OCI-LY3 (cell line): ENCODE data around the gene DDX19B.
"Not testable (repeated sequence)": the region's sequence is repeated elsewhere in the genome, so short reads cannot be mapped to it uniquely, and the experiment has no call there.

Experiments
- H2AFZ ChIP-seq: fragments of 200-600, 300-600 bp; shearing (Covaris generic); 2 replicates; pipeline ENCODE4 v1.6.0; 2014; ENCODE audit warnings: antibody characterized with exemption, low read depth, low read length
- H3K27ac ChIP-seq: fragments of 200-600, 300-600 bp; sonication (generic); 2 replicates; pipeline ENCODE4 v1.5.1; 2014; ENCODE audit warnings: mild to moderate bottlenecking, low read length, moderate library complexity, mixed read lengths
- H3K27me3 ChIP-seq: fragments of 200-600, 300-600 bp; sonication (generic); 2 replicates; pipeline ENCODE4 v1.6.1; 2014; ENCODE audit warnings: low read depth, low read length, mixed read lengths
- H3K36me3 ChIP-seq: fragments of 200-600, 300-600 bp; sonication (generic); replicated peaks from 2 replicates; pipeline ENCODE3; 2014; ENCODE audit warnings: low read depth, low read length, mixed read lengths
- H3K4me1 ChIP-seq: fragments of 300-600, 200-600 bp; sonication (generic); 2 replicates; pipeline ENCODE4 v1.6.1; 2014; ENCODE audit warnings: low read length, mixed read lengths
- H3K4me2 ChIP-seq: fragments of 200-600, 300-600 bp; sonication (generic); 2 replicates; pipeline ENCODE4 v1.6.1; 2014; ENCODE audit warnings: low read length, mixed read lengths
- H3K4me3 ChIP-seq: fragments of 300-600, 200-600 bp; sonication (generic); 2 replicates; pipeline ENCODE4 v1.5.1; 2014; ENCODE audit warnings: antibody characterized with exemption, mild to moderate bottlenecking, low read length, moderate library complexity
- H3K79me2 ChIP-seq: fragments of 300-600, 200-600 bp; shearing (Covaris generic); 2 replicates; pipeline ENCODE4 v1.6.1; 2014; ENCODE audit warnings: mild to moderate bottlenecking, low read length, mixed read lengths
- H3K9ac ChIP-seq: fragments of 300-600, 200-600 bp; shearing (Covaris generic); 2 replicates; pipeline ENCODE4 v1.6.0; 2014; ENCODE audit warnings: mild to moderate bottlenecking, low read length, moderate library complexity
- H3K9me3 ChIP-seq: fragments of 200-600, 300-600 bp; shearing (Covaris generic); 2 replicates; pipeline ENCODE4 v1.6.1; 2014; ENCODE audit warnings: low read length, mixed read lengths; ENCODE audit not compliant: insufficient read depth
- H4K20me1 ChIP-seq: fragments of 200-600, 300-600 bp; sonication (generic); 2 replicates; pipeline ENCODE4 v1.6.1; 2016; ENCODE audit warnings: low read length, mixed read lengths; ENCODE audit not compliant: insufficient read depth
- EZH2phosphoT487 ChIP-seq: fragments of 200-600 bp; shearing (Covaris generic); IDR thresholded peaks from 2 replicates; pipeline ENCODE4 v1.6.1; 2018; ENCODE audit warnings: antibody characterized with exemption, mixed run types, low read depth
- TF ChIP-seq, protein P1 (sequence below): fragments of 200-600, 300-600 bp; sonication (generic); IDR thresholded peaks from 2 replicates; pipeline ENCODE4 v1.5.1; 2014; ENCODE audit warnings: antibody characterized with exemption, low read length, low read depth

The DDX19B gene

DNA sequence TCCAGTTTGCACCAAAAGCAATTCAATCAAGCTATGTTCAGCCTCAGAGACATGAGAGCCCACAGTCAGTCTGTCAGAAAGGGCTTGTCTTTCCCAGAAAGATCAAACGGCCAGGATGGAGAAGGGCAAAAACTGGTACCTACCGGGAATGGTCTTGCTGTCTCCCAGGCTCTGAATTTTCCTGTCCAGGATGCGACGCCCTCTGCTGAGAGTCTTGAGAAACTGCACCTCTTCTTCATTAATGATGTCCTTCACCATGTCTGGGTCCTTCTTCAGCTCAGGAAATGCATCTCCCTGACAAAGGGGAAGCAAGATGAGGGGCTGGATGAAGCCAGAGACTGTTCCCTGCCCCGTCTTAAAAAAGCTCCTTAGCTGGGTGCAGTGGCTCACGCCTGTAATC is 31.5 kb upstream of the DDX19B start:
- Histone ChIP-seq H3K4me2 (no peak overlapping the region), H3K4me3 (no peak overlapping the region), H2AFZ (no peak overlapping the region), H3K36me3 (peaks cover 59% of the 10 kb centered on the region), H3K27ac (no peak overlapping the region), H3K27me3 (no peaks in the 10 kb centered on the region), H4K20me1 (peaks cover 2% of the 10 kb centered on the region; the same call in 1 of the 2 replicates), H3K4me1 (no peaks in the 10 kb centered on the region), H3K9me3 (no peaks in the 10 kb centered on the region), H3K9ac (no peak overlapping the region), H3K79me2 (no peaks in the 10 kb centered on the region; the same call in 1 of the 2 replicates)
- no peak for TF ChIP-seq EZH2phosphoT487
- TF ChIP-seq, protein P1, sequence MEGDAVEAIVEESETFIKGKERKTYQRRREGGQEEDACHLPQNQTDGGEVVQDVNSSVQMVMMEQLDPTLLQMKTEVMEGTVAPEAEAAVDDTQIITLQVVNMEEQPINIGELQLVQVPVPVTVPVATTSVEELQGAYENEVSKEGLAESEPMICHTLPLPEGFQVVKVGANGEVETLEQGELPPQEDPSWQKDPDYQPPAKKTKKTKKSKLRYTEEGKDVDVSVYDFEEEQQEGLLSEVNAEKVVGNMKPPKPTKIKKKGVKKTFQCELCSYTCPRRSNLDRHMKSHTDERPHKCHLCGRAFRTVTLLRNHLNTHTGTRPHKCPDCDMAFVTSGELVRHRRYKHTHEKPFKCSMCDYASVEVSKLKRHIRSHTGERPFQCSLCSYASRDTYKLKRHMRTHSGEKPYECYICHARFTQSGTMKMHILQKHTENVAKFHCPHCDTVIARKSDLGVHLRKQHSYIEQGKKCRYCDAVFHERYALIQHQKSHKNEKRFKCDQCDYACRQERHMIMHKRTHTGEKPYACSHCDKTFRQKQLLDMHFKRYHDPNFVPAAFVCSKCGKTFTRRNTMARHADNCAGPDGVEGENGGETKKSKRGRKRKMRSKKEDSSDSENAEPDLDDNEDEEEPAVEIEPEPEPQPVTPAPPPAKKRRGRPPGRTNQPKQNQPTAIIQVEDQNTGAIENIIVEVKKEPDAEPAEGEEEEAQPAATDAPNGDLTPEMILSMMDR: peak; percentile 46

DNA sequence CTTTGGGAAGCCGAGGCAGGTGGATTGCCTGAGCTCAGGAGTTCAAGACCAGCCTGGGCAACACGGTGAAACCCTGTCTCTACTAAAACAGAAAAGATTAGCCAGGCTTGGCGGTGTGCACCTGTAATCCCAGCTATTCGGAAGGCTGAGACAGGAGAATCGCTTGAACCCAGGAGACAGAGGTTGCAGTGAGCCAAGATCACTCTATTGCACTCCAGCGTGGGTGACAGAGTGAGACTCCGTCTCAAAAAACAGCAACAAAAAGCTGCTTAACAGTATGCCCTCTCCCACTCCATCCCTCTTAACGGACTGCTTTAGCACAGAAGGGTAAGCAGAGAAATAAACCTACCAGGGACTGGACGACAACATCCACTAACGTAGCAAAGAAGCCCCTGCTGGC is 31.1 kb upstream of the DDX19B start:
- not testable (repeated sequence) for H4K20me1 ChIP-seq

DNA sequence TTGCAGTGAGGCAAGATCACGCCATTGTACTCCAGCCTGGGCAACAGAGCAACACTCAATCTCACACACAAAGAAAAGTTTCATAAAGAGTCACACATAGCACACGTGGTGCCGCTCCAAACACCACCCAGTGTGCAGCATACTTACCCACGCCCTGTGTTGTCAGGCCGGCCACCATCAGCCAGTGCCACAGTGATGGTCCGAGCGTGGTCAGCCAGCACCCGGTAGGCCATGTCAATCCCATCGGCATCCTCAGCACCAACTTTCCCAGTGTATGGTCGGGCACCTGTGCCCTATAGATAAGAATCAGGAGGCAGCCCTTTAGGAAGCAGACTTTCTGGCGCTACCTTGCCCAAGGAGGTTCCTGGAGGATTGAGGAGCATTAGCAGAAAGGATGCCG is 29.5 kb upstream of the DDX19B start:
- Histone ChIP-seq H3K4me1 (no peaks in the 10 kb centered on the region), H3K4me2 (no peak overlapping the region), H3K9ac (no peak overlapping the region), H3K27me3 (no peaks in the 10 kb centered on the region), H3K27ac (no peak overlapping the region), H4K20me1 (peaks cover 5% of the 10 kb centered on the region), H3K4me3 (no peak overlapping the region), H3K79me2 (no peaks in the 10 kb centered on the region; the same call in 1 of the 2 replicates), H2AFZ (no peak overlapping the region), H3K36me3 (peaks cover 62% of the 10 kb centered on the region), H3K9me3 (no peaks in the 10 kb centered on the region)
- TF ChIP-seq EZH2phosphoT487: no peak
- TF ChIP-seq, protein P1: no peak

More for the DNA sequence above, 31.1 kb upstream of the DDX19B start:
- H3K79me2 ChIP-seq, H3K4me1 ChIP-seq, H3K27me3 ChIP-seq, H3K9ac ChIP-seq, H3K27ac ChIP-seq, H2AFZ ChIP-seq, H3K4me2 ChIP-seq, H3K4me3 ChIP-seq, H3K9me3 ChIP-seq: not testable (repeated sequence)
- H3K36me3 ChIP-seq: peaks cover 62% of the 10 kb centered on the region

DNA sequence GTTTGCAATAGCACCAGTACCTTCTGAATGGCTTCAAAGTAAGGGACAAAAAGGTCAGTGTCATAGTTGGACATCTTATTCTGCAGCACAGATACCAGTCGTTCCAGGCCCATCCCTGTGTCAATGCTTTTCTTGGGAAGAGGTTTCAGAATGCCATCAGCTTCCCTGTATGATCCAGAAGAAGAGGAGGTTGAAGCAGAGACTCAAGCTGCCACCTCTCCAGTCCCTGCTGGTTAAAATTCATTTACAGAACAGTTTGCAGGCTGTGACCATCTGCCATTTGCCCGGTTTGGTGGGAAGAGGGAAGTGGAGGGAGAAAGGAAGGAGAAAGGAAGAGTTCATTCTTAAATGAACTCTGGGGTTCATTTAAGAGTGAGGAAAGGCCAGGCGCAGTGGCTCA is 28.8 kb upstream of the DDX19B start:
- Histone ChIP-seq H3K9me3 (no peaks in the 10 kb centered on the region), H3K27me3 (no peaks in the 10 kb centered on the region), H3K36me3 (peaks cover 55% of the 10 kb centered on the region), H3K27ac (no peak overlapping the region), H3K9ac (no peak overlapping the region), H3K4me2 (no peak overlapping the region), H3K4me1 (no peaks in the 10 kb centered on the region), H3K4me3 (no peak overlapping the region), H3K79me2 (no peaks in the 10 kb centered on the region; the same call in 1 of the 2 replicates), H2AFZ (no peak overlapping the region), H4K20me1 (peaks cover 5% of the 10 kb centered on the region)
- TF ChIP-seq, protein P1: no peak
- TF ChIP-seq EZH2phosphoT487: no peak

DNA sequence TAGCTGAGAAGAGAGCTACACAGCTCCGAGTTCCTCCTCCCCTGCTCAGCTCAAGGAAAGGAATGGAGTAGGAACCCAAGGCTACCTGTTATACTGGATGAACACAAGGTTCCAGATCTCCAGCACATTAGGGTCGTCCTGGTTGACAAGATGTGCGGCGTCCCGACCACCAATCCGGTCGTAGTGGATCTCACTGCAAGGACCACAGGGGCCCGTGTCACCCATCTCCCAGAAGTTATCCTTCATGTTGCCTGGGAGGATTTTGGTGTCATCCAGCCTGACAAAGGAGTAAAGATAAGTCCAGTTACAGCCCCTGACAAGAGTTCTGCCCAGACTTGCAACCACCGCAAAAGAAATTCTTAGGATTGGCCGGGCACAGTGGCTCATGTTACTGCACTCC is 27.3 kb upstream of the DDX19B start:
- Histone ChIP-seq H3K27ac (no peak overlapping the region), H3K79me2 (peaks cover under 1% of the 10 kb centered on the region; the same call in 1 of the 2 replicates), H3K9ac (no peak overlapping the region), H4K20me1 (peaks cover 5% of the 10 kb centered on the region), H3K4me2 (no peak overlapping the region), H3K9me3 (no peaks in the 10 kb centered on the region), H3K36me3 (peaks cover 54% of the 10 kb centered on the region), H2AFZ (no peak overlapping the region), H3K4me3 (no peak overlapping the region), H3K27me3 (no peaks in the 10 kb centered on the region), H3K4me1 (no peaks in the 10 kb centered on the region)
- TF ChIP-seq, protein P1: no peak
- no peak for TF ChIP-seq EZH2phosphoT487
